HL-60 (cell line): ENCODE data around the gene BTG2.

Experiments used
- CTCF ChIP-seq: IDR thresholded peaks from one replicate; pipeline ENCODE4 v1.5.1; 2011; ENCODE audit warnings: low read length, control low read depth, inconsistent platforms; ENCODE audit not compliant: insufficient read depth
- POLR2AphosphoS5 ChIP-seq: IDR thresholded peaks from 2 replicates; pipeline ENCODE4 v1.6.1; 2012; ENCODE audit warnings: low read depth

- TF ChIP-seq POLR2AphosphoS5, result no peak
- TF ChIP-seq CTCF, result no peak
Observed at GRCh38 chr1:203331224-203331623, 25.9 kb downstream of the BTG2 start.
